H1 (cell line): Measurements from ENCODE around the gene ATP6V0A1. TPM values are rescaled to one million over a fixed set of nuclear protein-coding genes. Genes with fewer than 3 reads are reported as not detected.

ENCODE experiments used
- CBX5 ChIP-seq: fragments of 300-800, 300-1000 bp; sonication (generic); IDR thresholded peaks from 2 replicates; pipeline ENCODE4 v1.7.1; 2016; ENCODE audit warnings: antibody characterized with exemption, low read length, low read depth
- SUZ12 ChIP-seq: fragments of 200-600 bp; sonication (generic); IDR thresholded peaks from 2 replicates; pipeline ENCODE4 v1.6.1; 2012; ENCODE audit warnings: mild to moderate bottlenecking, inconsistent platforms, low read length, moderate library complexity, mixed read lengths
- TEAD4 ChIP-seq: IDR thresholded peaks from 2 replicates; pipeline ENCODE4 v1.6.1; 2012; ENCODE audit warnings: low read depth, low read length, inconsistent platforms, mixed read lengths
- ZNF274 ChIP-seq: IDR thresholded peaks from 2 replicates; pipeline ENCODE4 v1.7.0; 2012; ENCODE audit warnings: low read length, borderline replicate concordance; ENCODE audit errors: extremely low read depth
- polyA plus RNA-seq, 7 experiments: library from polyadenylated mRNA; depleted of rRNA in 3 of 7; stranded (reverse) in 5 of 7; unstranded in 2 of 7; fragments of >200 nt in 5 of 7; fragments of 200-250 nt in 2 of 7; gene quantifications; 1 replicate in 5 of 7; 2 replicates in 1 of 7; 4 replicates in 1 of 7; pipeline versions ENCODE4 v1.2.1 to v1.2.3, GENCODE V29; 2011 to 2013; ENCODE audit warnings: missing spikeins in 2 of 7, mixed read lengths in 2 of 7
- total RNA-seq: library from RNA; stranded (reverse); fragmentation: NEBNext Ultra II Directional; extraction: Animal tissue kit (Norgen Biotek cat#: 25700); gene quantifications from 2 replicates; pipeline ENCODE4 v1.2.1, GENCODE V29; 2021
- TF ChIP-seq, protein P1 (sequence below): IDR thresholded peaks from 2 replicates; pipeline ENCODE4 v1.6.1; 2012; ENCODE audit warnings: low read length, inconsistent platforms
- TF ChIP-seq, protein P2 (sequence below): IDR thresholded peaks from 2 replicates; pipeline ENCODE4 v1.6.1; 2011; ENCODE audit warnings: low read length, improper control_type of control experiment

Gene ATP6V0A1
- total and polyA plus RNA-seq, 2 of the 8 experiments (the other 6 are each of a cell fraction or from before 2014, with no cell fraction given) = 55.3 to 63.4 TPM

DNA sequence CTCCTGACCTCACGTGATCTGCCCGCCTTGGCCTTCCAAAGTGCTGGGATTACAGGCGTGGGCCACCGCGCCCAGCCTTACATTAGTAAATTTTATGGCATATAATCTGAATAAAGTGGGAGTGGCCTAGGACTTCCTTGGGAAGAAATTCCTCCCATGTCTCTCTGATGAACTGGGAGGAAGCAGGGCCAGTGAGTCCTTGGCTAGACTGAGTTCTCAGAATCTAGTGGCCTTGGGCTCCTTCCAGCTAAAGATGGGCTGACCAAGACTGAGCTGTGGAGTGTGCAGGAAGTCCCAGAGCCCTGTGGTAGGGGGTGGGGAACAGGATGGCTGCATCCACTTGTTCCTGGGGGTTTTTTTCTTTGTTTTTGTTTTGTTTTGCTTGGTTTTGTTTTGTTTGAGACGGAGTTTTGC lies 67.4 kb downstream of the ATP6V0A1 start (continued):
- TF ChIP-seq SUZ12 (no peak), TEAD4 (no peak), ZNF274 (no peak), CBX5 (no peak)
- TF ChIP-seq, protein P1, sequence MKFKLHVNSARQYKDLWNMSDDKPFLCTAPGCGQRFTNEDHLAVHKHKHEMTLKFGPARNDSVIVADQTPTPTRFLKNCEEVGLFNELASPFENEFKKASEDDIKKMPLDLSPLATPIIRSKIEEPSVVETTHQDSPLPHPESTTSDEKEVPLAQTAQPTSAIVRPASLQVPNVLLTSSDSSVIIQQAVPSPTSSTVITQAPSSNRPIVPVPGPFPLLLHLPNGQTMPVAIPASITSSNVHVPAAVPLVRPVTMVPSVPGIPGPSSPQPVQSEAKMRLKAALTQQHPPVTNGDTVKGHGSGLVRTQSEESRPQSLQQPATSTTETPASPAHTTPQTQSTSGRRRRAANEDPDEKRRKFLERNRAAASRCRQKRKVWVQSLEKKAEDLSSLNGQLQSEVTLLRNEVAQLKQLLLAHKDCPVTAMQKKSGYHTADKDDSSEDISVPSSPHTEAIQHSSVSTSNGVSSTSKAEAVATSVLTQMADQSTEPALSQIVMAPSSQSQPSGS = no peak
- TF ChIP-seq, protein P2, sequence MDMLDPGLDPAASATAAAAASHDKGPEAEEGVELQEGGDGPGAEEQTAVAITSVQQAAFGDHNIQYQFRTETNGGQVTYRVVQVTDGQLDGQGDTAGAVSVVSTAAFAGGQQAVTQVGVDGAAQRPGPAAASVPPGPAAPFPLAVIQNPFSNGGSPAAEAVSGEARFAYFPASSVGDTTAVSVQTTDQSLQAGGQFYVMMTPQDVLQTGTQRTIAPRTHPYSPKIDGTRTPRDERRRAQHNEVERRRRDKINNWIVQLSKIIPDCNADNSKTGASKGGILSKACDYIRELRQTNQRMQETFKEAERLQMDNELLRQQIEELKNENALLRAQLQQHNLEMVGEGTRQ = no peak
